GM21723 (cell line): ENCODE data around the gene CBLN3.

Experiments used
- ATAC-seq: cut with Tn5 transposase; IDR thresholded peaks from one replicate; pipeline ENCODE4 v1.9.1; 2021; ENCODE audit warnings: mild to moderate bottlenecking, moderate library complexity; ENCODE audit not compliant: unreplicated experiment

CBLN3 gene

GRCh38 chr14:24426912-24427536, 2.4 kb downstream of the CBLN3 start:
- ATAC-seq = no peak

DNA sequence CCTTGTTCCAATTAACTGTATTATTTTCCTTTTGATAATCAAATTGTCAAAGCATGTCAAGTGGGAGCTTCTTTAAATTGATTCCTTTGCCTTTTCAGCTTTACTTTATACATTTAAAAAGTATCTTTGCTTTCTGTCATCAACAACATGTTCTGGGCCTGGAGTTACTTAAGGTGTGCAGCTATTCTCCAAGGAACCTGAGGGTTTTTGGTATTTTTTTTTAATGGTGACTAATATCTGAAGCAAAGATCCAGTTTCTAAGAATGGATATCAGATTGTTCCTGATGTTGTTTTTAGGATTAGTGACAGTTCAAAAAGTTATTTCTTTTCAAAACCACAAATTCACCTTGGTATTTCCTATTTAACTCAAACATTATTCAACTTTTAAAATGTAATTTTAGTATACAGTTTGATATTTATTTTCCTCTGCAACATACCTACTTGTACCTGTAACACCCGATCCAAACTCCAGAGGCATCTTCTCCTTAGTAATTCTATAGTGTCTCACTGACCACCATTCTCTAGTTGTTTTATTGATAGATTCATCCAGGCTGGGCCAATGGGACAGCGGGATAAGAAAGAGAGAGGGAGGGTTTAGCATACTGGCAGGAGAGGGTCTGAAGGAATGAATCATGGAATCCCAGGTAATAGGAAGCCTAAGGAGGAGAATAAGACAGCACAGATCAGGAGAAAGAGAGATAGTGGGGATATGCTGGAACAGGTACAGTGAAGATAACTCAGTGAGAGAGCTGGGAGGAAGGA, 3.1 kb downstream of the CBLN3 start:
- no peak for ATAC-seq

DNA sequence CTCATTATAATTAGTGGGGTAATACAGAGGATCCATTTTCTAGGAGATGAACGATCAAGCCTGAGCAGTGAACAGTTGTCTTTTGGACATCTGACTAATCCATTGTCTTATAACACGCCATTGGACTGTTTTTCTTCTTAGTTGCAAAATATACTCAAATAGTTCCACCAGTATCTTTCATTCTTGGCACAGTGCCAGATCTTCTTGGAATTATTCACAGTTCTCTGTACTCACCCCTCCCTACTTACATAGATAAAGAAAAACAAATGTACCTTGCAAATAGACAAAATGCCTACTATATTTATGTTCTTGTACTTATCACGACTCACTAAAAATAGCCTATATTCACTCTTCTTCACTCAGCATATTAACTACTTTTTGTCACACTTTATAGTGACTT, 3.8 kb downstream of the CBLN3 start:
- ATAC-seq = no peak

DNA sequence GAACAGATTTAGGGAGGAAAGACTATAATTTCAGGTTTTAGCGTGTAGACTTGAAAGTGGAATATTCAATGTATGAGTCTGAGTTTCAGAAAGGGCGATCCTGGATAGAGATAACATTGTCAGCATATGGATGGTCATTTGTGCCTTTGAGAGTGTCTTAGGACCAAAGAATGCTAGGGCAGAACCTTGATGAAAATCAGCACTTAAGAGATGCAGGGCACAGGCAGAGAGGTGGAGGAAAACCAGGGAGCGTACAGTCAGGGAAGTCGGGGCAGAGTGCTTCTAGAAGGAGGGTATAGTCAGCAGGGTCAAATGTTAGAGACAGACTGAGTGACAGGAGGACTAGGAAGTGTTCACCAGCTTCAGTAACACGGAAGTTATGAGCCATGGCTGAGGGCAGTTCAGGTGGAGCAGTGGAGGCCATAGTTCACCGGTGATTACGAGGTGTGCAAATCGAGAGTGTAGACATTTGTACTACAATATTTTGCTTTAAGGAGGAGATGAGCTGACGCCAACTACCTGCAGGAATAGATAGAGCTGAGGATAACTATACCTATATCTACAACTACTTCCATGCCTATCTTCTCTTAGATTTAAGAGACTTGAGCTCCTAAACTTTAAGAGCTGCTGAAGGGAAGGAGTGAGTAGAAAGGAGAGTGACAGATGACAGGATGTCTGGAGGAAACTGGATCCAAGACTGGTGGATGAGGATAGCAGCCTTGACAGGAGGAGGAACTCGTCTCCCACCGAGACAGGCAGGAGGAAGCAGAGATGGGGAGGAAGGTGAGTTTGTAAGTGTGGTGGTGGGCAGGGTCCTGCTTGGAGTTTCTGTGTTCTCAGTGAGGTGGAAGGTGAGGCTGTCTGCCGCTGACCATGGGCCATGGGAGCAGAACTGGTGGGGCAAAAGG, 6.5 kb downstream of the CBLN3 start:
- ATAC-seq = no peak

GRCh38 chr14:24422261-24422660, 7.2 kb downstream of the CBLN3 start:
- no peak for ATAC-seq

GRCh38 chr14:24418492-24418873, 11.0 kb downstream of the CBLN3 start:
- no peak for ATAC-seq

GRCh38 chr14:24417832-24418491, 11.5 kb downstream of the CBLN3 start:
- ATAC-seq = no peak

DNA sequence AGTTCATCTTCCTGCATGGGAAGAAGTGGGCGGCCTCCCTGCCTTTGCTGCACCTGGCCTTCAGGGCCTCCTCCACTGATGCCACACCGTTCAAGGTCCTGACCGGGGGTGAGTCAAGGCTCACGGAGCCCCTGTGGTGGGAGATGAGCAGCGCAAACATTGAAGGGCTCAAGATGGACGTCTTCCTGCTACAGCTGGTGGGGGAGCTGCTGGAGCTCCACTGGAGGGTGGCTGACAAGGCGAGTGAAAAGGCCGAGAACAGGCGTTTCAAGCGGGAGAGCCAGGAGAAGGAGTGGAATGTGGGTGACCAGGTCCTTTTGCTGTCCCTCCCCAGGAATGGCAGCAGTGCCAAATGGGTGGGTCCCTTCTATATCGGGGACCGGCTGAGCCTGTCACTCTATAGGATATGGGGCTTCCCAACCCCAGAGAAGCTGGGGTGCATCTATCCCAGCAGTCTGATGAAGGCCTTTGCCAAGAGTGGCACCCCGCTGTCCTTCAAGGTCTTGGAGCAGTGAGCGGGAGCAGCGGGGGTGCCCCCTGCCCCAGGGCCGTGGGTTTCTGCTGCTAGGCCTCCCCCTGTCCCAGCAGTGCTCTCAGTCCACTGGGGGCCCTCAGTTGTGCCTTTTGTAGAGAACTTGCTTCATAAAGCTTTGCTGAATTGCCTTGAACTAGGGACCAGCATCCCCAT, 12.4 kb downstream of the CBLN3 start:
- no peak for ATAC-seq

DNA sequence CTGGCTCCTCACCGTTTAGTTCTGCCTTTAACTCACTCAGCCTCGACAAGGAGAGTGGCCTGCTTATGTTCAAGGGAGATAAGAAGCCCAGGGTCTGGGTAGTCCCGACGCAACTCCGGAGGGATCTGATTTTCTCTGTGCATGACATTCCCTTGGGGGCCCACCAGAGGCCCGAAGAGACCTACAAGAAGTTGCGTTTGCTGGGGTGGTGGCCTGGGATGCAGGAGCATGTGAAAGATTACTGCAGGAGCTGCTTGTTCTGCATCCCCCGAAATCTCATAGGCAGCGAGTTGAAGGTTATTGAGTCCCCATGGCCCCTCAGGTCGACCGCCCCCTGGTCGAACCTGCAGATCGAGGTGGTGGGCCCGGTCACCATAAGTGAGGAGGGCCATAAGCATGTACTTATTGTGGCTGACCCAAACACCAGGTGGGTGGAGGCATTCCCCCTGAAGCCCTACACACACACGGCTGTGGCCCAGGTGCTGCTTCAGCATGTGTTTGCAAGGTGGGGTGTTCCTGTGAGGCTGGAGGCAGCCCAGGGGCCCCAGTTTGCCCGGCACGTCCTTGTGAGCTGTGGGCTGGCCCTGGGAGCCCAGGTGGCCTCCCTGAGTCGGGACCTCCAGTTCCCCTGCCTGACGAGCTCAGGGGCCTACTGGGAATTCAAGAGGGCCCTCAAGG, 13.1 kb downstream of the CBLN3 start:
- no peak for ATAC-seq

- no peak for ATAC-seq
These were observed 13.8 kb downstream of the CBLN3 start for GRCh38 chr14:24415421-24416253.

GRCh38 chr14:24414732-24415420, 14.6 kb downstream of the CBLN3 start:
- ATAC-seq = no peak

DNA sequence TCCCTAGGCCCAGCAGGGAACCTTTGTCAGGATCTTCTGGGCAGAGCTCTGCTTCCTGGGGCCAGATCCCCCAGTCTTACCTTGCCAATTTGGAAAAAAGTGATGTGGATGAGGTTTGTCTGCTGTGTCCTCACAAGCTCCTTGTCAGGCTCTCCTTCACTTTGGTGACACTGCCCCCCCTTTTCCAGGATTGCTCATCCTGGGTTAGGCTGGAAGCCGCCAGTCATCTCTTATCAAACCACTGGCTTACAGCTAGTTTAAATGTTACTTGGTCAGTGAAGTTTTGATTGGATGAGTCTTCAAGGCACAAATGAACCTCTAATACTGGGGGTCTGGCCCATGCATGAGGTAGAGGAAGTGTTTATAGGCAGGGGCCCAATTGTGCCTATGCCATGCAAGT, 15.4 kb downstream of the CBLN3 start:
- no peak for ATAC-seq

DNA sequence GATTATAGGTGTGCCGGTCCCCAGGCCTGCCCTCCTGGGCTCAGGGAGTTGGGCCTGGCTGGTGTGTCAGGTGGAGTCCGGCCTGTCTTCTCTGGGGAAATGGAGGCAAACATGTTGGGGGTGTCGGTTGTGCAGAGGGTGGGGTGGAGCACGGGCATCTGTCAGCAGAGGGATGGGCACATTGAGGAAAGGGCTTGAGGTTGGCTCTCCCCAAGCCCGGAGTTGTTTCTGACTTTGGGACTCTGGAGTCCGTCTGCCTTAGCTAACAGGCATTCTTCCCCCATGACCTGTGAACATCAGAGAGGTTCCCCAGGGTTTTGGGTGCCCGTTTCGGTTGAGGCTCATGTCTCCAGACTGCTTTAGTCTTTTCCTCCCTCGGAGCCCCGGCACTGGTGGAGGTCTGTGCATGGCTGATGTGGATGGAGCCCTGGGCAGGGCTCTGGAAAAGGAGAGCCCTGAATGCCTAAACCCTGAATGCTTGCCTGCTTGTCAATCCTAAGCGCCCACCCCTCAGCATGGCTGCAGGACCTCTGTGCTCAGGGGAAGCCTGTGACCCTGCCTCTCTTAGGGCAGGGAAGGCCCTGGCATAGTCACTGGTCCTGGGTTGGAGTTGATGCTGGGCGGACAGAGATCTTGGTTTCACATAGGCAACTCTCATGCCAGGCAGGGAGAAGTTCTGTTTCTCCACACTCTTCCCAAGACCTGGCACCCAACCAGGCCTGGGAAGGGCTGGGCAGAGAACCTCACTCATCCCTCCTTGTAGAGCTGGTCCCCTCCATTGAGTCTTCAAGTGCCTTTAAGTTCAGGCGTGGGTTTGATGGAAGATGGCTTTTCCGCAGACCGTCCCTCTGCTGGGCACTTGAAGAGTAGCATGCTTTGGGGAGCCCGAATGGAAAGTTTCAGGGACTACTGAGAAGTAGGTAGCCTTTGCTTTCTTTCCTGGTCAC, 17.8 kb downstream of the CBLN3 start:
- no peak for ATAC-seq

DNA sequence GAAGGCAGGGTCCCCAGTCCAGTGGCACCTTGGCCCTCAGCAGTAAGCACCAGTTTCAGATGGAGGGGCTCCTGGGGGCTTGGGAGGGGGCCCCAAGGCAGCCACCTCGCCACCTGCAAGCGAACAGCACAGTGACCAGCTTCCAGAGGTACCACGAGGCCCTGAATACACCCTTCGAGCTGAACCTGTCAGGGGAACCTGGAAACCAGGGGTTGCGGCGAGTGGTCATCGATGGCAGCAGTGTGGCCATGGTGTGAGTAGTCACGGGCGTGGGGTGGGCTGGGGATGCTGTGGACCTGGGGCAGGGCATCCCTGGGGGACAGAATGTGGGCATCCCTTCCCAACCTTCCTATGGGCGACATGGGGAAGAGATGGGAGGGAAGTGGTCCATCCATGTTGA, 19.5 kb downstream of the CBLN3 start:
- no peak for ATAC-seq

- ATAC-seq = no peak
These were observed 20.3 kb downstream of the CBLN3 start for GRCh38 chr14:24409192-24409591.

DNA sequence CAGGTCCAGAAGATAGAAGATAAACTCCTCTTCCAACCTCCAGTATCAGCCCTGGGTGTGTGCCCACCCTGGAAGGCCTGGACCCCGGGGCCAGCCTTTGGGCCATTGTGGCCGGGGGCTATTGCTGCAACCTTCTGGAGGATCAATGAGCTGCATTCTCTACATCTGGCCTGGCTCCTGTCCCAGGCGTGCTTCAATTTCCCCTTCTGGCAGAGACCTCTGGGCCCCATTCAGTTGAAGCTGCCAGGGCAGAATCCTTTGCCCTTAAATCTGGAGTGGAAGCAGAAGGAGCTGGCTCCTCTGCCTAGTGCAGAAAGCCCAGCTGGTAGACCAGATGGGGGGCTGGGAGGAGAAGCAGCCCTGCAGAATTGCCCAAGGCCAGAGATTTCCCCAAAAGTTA, 20.7 kb downstream of the CBLN3 start:
- no peak for ATAC-seq

- no peak for ATAC-seq
These were observed 21.7 kb downstream of the CBLN3 start for GRCh38 chr14:24407608-24408325.
